ENCODE results near the gene FAM114A1. TPM values are rescaled to one million over a fixed set of nuclear protein-coding genes. Genes with fewer than 3 reads are reported as not detected.

Gene FAM114A1
- total and polyA plus RNA-seq, 2 of the 8 experiments (the other 6 are each of a cell fraction or from before 2014, with no cell fraction given): 9.5 to 12.0 TPM

DNA sequence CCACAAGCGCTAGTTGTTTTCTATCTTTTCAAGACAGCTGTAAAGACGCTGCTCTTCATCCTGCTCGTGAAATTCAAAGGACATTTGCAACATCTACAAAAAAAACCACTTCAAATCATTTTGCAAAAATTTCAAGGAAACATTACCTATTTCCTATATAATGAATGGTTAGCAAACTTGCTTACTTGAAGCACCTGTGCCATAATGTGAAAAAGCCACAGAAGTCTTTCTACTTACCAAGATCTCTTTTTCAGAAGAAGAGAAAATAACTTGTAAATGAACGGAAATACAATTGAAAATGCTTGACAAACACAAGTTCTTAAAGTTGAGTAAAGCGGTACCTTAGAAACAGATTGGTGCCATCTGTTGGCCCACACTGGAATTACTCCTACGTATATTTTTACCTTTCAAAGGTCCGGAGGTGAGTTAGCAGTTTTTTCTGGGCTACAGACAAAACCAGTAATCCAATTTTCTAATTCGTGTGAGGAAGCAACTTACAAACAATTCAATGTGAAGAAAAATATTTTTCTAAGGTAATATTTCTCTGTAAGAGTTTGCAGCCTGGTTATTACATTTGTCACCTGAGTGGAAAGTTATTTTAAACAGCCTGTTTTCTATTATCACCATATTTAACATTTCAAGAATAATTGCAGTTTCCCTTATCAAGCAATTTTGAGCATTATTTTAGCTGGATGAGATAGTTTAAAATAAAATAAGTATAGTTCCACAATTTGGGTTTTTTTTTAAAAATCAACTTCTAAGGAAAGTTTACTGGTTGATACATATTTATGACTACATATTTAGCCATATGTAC, 10.9 kb upstream of the FAM114A1 start, which contains the start of gene TLR6:
TLR6 (minus strand) TSS at position 294 of the 814 bp plus-strand sequence. CDS start 27,344 bp downstream, outside the sequence.
- Histone ChIP-seq H4K8ac (ENCODE audit: extremely low read depth, insufficient read depth, low read length) (no peak within 1 kb of the TSS), H2BK120ac (replicated peaks; ENCODE audit: low read depth, low read length) (no peak within 1 kb of the TSS), H3K14ac (ENCODE audit: insufficient read length) (no peak within 1 kb of the TSS), H3K18ac (ENCODE audit: extremely low read depth, low read length) (peak within 1 kb of the TSS; percentile 63), H3K4me2 (ENCODE audit: insufficient read depth in 1 of 2, low read depth in 2 of 2, low read length in 2 of 2) (no peak within 1 kb of the TSS), H4K91ac (replicated peaks; ENCODE audit: insufficient read length, low read length) (no peak within 1 kb of the TSS), H3K4ac (replicated peaks; ENCODE audit: insufficient read length, low read depth, low read length) (no peak within 1 kb of the TSS), H3K27ac (ENCODE audit: low read depth, low read length) (no peak within 1 kb of the TSS), H2BK20ac (ENCODE audit: low read length) (no peak within 1 kb of the TSS), H3K56ac (replicated peaks; ENCODE audit: insufficient read length, low read depth, low read length) (no peak within 1 kb of the TSS), H3K4me1 (replicated peaks in 1 of 4; ENCODE audit: control insufficient read depth in 3 of 4, insufficient read depth in 4 of 4, low read length in 3 of 4) (peaks cover 0 to 3% (median 1%) of the 10 kb centered on the region in 4 experiments; a peak in 1 of 7 replicates), H3K9me3 (ENCODE audit: insufficient read depth in 2 of 2, low read depth in 1 of 2, low read length in 1 of 2) (no peaks in the 10 kb centered on the region), H2BK5ac (ENCODE audit: low read depth, low read length) (no peak within 1 kb of the TSS; the same call in 1 of the 2 replicates), H3K27me3 (replicated peaks in 1 of 4; ENCODE audit: control insufficient read depth in 3 of 4, extremely low read depth in 1 of 4, insufficient read depth in 3 of 4, low read length in 3 of 4) (no peaks in the 10 kb centered on the region), H2AFZ (ENCODE audit: low read length) (peak within 1 kb of the TSS; percentile 96), H3K4me3 (ENCODE audit: extremely low read depth in 1 of 4, insufficient read depth in 2 of 4, low read depth in 3 of 4, low read length in 4 of 4) (no peak within 1 kb of the TSS), H2AK5ac (ENCODE audit: low read depth, low read length) (no peak within 1 kb of the TSS), H4K20me1 (replicated peaks in 1 of 2; ENCODE audit: control insufficient read depth in 1 of 2, insufficient read depth in 2 of 2, low read length in 2 of 2) (no peaks in the 10 kb centered on the region), H4K5ac (ENCODE audit: insufficient read length, low read depth, low read length) (no peak within 1 kb of the TSS), H2BK15ac (ENCODE audit: low read length) (no peak within 1 kb of the TSS), H3K23me2 (ENCODE audit: low read depth, low read length) (no peaks in the 10 kb centered on the region), H3K36me3 (ENCODE audit: control insufficient read depth in 2 of 4, insufficient read depth in 4 of 4, low read length in 3 of 4) (no peaks in the 10 kb centered on the region), H2BK12ac (ENCODE audit: low read depth, low read length) (no peak within 1 kb of the TSS), H3K9ac (replicated peaks in 1 of 4; ENCODE audit: extremely low read depth in 1 of 4, low read depth in 3 of 4, low read length in 3 of 4) (no peak within 1 kb of the TSS), H3K79me2 (ENCODE audit: control insufficient read depth in 1 of 2, insufficient read depth in 2 of 2, low read length in 2 of 2) (no peaks in the 10 kb centered on the region), H3K23ac (ENCODE audit: insufficient read length) (no peak within 1 kb of the TSS), H3K79me1 (ENCODE audit: low read depth, low read length) (no peaks in the 10 kb centered on the region)
- WGBS, 2 experiments (ENCODE audit: extremely low coverage in 1 of 2, insufficient coverage in 1 of 2, insufficient read length in 1 of 2, insufficient replicate concordance in 2 of 2, low coverage in 1 of 2, low lambda C conversion rate in 2 of 2, missing lambda C conversion rate in 1 of 2): 39% methylated on average over 8 of the region's 8 CpGs; no CpG with 5 or more reads in 1 of the 2 experiments
- DNase-seq (ENCODE audit: low read depth in 1 of 2, low spot score in 2 of 2) (peak in 1 of 2 experiments; percentile 63), FAIRE-seq (peak; percentile 87)
- POLR2A ChIA-PET (ENCODE audit: partially characterized antibody): interaction anchor here (0.6 kb wide), 1 partner anchor 829 kb away, joined by 4 read pairs; no protein-coding TSS in a partner anchor
- TF ChIP-seq CHD1 (IDR thresholded peaks at IDR 0.05; ENCODE audit: low read depth, low read length) (no peak), POLR2AphosphoS5 (IDR thresholded peaks at IDR 0.05; ENCODE audit: low read depth, low read length) (no peak), BACH1 (IDR thresholded peaks at IDR 0.05; ENCODE audit: low read length) (peak; percentile 73), RAD21 (IDR thresholded peaks at IDR 0.05 in 1 of 2, conservative IDR thresholded peaks at IDR 0.05 in 1 of 2; ENCODE audit: low read depth in 2 of 2, low read length in 2 of 2) (peak; percentile 48 to 56), MAFK (IDR thresholded peaks at IDR 0.05; ENCODE audit: low read depth, low read length) (peak; percentile 38; the same call in 1 of the 2 replicates)
- TF ChIP-seq, protein P1, sequence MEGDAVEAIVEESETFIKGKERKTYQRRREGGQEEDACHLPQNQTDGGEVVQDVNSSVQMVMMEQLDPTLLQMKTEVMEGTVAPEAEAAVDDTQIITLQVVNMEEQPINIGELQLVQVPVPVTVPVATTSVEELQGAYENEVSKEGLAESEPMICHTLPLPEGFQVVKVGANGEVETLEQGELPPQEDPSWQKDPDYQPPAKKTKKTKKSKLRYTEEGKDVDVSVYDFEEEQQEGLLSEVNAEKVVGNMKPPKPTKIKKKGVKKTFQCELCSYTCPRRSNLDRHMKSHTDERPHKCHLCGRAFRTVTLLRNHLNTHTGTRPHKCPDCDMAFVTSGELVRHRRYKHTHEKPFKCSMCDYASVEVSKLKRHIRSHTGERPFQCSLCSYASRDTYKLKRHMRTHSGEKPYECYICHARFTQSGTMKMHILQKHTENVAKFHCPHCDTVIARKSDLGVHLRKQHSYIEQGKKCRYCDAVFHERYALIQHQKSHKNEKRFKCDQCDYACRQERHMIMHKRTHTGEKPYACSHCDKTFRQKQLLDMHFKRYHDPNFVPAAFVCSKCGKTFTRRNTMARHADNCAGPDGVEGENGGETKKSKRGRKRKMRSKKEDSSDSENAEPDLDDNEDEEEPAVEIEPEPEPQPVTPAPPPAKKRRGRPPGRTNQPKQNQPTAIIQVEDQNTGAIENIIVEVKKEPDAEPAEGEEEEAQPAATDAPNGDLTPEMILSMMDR (IDR thresholded peaks at IDR 0.05; ENCODE audit: control extremely low read depth in 1 of 3, insufficient read depth in 1 of 3, low read depth in 1 of 3, low read length in 3 of 3): peak in 2 of 3 experiments; percentile 48 to 69; a peak in 2 of 4 replicates
- CTCF ChIA-PET (ENCODE audit: partially characterized antibody): interaction anchor here (0.6 to 2.5 kb wide), 16 partner anchors 9 to 509 kb away, joined by 3 to 29 read pairs (median 4); no protein-coding TSS in a partner anchor

Measured in H1 (cell line).